ENCODE measurements around the gene ASAP2.

The ASAP2 gene

DNA sequence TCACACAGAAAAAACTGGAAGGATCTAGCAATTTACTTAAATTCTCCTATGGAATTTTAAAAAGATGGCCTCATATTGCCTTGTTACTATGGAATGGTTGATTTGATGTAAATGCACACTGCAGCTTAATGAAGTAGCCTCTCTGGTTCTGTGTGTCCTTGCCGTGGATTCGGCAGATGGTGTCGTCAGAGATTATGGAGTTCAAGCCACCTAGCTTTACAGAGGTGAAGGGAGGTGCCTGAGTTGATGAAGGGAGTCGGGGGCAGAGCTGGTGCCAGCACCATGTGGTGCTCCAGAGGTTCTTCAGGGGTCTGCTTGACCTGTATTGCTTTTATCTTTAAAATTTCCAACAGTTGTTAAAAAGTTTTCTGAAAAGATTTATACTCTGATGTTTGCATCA, 48.8 kb downstream of the ASAP2 start:
- TF ChIP-seq, protein P1, sequence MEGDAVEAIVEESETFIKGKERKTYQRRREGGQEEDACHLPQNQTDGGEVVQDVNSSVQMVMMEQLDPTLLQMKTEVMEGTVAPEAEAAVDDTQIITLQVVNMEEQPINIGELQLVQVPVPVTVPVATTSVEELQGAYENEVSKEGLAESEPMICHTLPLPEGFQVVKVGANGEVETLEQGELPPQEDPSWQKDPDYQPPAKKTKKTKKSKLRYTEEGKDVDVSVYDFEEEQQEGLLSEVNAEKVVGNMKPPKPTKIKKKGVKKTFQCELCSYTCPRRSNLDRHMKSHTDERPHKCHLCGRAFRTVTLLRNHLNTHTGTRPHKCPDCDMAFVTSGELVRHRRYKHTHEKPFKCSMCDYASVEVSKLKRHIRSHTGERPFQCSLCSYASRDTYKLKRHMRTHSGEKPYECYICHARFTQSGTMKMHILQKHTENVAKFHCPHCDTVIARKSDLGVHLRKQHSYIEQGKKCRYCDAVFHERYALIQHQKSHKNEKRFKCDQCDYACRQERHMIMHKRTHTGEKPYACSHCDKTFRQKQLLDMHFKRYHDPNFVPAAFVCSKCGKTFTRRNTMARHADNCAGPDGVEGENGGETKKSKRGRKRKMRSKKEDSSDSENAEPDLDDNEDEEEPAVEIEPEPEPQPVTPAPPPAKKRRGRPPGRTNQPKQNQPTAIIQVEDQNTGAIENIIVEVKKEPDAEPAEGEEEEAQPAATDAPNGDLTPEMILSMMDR (IDR thresholded peaks at IDR 0.05; ENCODE audit: insufficient read depth, low read length, missing control alignments) = no peak
- CTCF ChIA-PET = interaction anchor here (1.7 kb wide), 3 partner anchors 9 to 50 kb away, joined by 4 to 6 read pairs (median 5); no protein-coding TSS in a partner anchor
- DNase-seq (ENCODE audit: low read depth, low spot score) = no peak
- POLR2A ChIA-PET = no interaction called here
- H3K4me3 ChIP-seq (ENCODE audit: low read depth, low read length) = no peak overlapping the region

DNA sequence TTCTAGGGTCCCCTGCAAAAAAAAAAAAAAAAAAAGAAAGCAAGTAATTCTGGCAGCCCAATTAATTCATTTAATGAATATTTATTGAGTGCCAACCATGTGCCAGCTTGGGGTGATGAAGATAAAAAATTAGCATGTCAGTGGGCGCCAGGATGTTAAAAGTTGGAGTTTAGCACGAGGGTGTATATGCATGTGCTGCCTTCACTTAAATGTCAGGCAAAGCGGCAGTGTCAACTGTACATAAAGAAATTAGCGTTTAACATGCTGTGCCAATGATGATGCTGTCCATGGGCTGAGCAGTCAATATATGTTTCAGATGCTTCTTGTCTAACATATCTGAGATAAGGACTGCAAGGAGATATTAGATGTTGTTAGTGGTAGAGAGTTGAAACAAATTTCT, 49.5 kb downstream of the ASAP2 start:
- ChIA-PET POLR2A (no interaction called here), CTCF (interaction anchor here (1.4 to 1.7 kb wide), 4 partner anchors 8 to 115 kb away, joined by 4 to 6 read pairs (median 5); no protein-coding TSS in a partner anchor)
- DNase-seq (ENCODE audit: low read depth, low spot score) = no peak
- TF ChIP-seq, protein P1 (IDR thresholded peaks at IDR 0.05; ENCODE audit: insufficient read depth, low read length, missing control alignments) = no peak
- H3K4me3 ChIP-seq (ENCODE audit: low read depth, low read length) = no peak overlapping the region

DNA sequence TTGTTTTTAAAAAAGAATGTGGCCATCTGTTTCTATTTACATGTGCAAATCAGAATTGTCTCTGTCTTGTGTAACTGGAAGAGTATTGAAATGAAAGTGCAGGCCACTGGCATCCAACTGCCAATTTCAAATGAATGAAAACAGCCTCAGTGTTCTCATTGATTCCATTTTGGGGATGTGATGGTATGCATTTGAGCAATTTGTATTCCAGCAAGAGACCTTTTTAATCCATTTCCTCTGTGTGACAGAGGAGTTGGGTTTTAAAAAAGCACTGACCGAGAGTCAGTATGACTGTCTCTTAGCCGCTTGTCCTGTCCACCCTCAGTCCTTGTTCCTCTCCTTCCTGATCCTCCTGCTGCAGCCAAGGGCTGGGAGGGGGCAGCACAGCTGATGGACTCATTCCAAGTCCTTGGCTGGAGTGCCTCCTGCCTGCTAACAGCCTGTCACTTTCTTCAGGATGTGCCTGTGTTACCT, 50.0 kb downstream of the ASAP2 start:
- DNase-seq (ENCODE audit: low read depth, low spot score) = no peak
- CTCF ChIA-PET = interaction anchor here (1.4 to 1.7 kb wide), 3 partner anchors 10 to 116 kb away, joined by 5 to 6 read pairs (median 5); no protein-coding TSS in a partner anchor
- no peak overlapping the region; the same call in 1 of the 2 replicates for H3K4me3 ChIP-seq (ENCODE audit: low read depth, low read length)
- TF ChIP-seq, protein P1 (IDR thresholded peaks at IDR 0.05; ENCODE audit: insufficient read depth, low read length, missing control alignments) = no peak
- POLR2A ChIA-PET = no interaction called here

DNA sequence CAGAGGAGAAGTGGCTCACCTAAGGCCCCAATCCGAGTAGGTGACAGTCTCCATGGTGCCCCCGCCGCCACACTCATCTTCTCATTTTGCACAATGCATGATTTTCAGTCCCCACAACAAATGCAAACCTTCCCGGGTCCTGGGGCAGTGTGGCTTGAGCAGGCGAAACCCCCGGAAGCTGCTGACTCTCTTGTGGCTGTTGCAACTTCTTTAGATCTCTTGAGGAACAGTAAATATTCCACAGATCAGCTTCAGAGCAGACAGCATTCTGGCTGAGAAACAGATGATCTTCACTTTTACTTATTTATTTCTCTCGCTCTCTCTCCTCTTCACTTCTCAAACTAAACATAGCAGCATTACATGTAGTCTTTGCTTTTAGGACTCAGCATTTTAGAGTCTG, 51.9 kb downstream of the ASAP2 start:
- ChIA-PET CTCF (interaction anchor here (0.5 kb wide), 1 partner anchor 1873 kb away, joined by 3 read pairs; no protein-coding TSS in a partner anchor), POLR2A (no interaction called here)
- no peak overlapping the region for H3K4me3 ChIP-seq (ENCODE audit: low read depth, low read length)
- no peak for DNase-seq (ENCODE audit: low read depth, low spot score)
- TF ChIP-seq, protein P1 (IDR thresholded peaks at IDR 0.05; ENCODE audit: insufficient read depth, low read length, missing control alignments) = no peak

DNA sequence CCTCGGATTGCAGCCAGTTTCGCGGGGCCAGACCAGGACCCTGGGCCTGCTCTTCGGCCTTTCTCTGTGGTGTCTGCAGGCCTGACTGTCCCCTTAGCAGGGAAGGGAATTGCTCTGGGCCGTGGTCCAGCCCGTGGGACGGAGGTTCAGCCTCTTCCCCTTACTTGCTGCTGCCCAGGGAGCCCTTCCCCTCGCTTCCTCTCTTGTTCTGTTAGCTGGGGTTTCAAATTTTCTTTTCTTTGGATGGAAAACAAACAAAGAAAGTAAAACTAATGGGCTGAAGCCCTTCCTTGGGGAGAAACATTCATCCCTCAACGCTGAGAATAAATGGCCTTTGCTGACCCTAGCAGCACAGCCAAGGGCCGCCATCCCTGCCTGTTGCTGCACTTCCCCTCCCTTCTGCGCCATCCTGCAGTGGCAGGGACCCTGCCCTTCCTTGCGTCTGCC, 52.4 kb downstream of the ASAP2 start:
- ChIA-PET POLR2A (no interaction called here), CTCF (interaction anchor here (0.5 kb wide), 1 partner anchor 1872 kb away, joined by 3 read pairs; no protein-coding TSS in a partner anchor)
- DNase-seq (ENCODE audit: low read depth, low spot score) = no peak
- no peak overlapping the region for H3K4me3 ChIP-seq (ENCODE audit: low read depth, low read length)
- TF ChIP-seq, protein P1 (IDR thresholded peaks at IDR 0.05; ENCODE audit: insufficient read depth, low read length, missing control alignments) = no peak

DNA sequence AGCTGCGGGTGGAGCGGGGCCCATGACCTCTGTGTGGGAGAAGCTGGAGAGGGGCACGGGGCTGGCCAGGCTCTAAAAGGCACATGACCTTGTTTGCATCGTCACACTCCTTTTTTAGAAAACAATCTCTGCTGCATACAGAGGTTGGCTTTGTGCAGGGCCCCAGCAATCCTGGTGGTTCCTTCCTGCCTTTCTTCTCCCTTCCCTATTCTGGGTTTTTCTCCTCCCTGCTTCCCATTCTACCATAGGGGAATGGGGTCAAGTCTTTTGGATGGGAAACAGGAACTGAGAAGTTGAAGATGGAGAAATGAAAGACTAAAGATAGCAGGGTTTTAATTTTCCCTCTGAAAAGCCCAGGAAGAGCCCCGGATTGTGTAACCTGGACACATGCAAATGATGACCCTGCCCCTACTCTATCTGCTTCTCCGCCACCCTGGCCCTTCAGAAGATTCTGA, 53.9 kb downstream of the ASAP2 start:
- no peak overlapping the region for H3K4me3 ChIP-seq (ENCODE audit: low read depth, low read length)
- no peak for DNase-seq (ENCODE audit: low read depth, low spot score)
- TF ChIP-seq, protein P1 (IDR thresholded peaks at IDR 0.05; ENCODE audit: insufficient read depth, low read length, missing control alignments) = no peak
- ChIA-PET CTCF (no interaction called here), POLR2A (no interaction called here)
